GM13977 (cell line): ENCODE data around the gene HRG.

Experiments used
- DNase-seq: peaks from one replicate; pipeline ENCODE4 v3.0.0; 2012; ENCODE audit warnings: low spot score
- in situ Hi-C: fragments of 300-500 bp; cut with MboI; formaldehyde crosslinking; loops from one replicate; pipeline ENCODE4 v1.12.0; 2022; ENCODE audit warnings: low sequenced_read_pairs, low pct_unique_long_range_greater_than_20kb, mixed read lengths, inconsistent platforms; ENCODE audit not compliant: unreplicated experiment
- TF ChIP-seq, protein P1 (sequence below): IDR thresholded peaks from 2 replicates; pipeline ENCODE4 v1.5.1; 2012; ENCODE audit warnings: mild to moderate bottlenecking, control low read depth; ENCODE audit not compliant: insufficient read depth; ENCODE audit errors: extremely low read depth, missing control alignments

Gene HRG, protein sequence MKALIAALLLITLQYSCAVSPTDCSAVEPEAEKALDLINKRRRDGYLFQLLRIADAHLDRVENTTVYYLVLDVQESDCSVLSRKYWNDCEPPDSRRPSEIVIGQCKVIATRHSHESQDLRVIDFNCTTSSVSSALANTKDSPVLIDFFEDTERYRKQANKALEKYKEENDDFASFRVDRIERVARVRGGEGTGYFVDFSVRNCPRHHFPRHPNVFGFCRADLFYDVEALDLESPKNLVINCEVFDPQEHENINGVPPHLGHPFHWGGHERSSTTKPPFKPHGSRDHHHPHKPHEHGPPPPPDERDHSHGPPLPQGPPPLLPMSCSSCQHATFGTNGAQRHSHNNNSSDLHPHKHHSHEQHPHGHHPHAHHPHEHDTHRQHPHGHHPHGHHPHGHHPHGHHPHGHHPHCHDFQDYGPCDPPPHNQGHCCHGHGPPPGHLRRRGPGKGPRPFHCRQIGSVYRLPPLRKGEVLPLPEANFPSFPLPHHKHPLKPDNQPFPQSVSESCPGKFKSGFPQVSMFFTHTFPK

DNA sequence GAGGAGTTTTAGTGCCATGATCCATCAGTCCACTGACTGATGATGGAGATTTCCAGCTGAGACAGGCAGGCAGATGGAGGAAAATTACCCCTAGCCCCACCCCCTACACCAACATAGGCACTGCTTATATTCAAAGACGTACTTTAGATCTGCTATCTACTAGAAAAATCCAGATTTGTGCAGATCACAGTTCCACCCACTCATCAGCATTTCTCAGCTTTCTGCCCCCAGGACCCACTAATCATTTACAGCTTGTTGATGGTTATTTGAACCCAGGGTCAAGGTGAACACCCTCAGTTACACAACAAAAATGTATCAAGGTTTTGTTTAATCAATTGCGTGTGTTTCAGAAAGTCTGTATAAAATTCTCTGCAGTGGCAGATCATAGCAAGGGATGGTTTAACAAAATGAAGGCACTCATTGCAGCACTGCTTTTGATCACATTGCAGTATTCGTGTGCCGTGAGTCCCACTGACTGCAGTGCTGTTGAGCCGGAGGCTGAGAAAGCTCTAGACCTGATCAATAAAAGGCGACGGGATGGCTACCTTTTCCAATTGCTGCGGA is at the start of gene HRG:
HRG (plus strand) TSS at position 390 of the 564 bp plus-strand sequence; CDS start at position 408, 18 bp downstream.
- in situ Hi-C loops = no loop called here
- TF ChIP-seq, protein P1, sequence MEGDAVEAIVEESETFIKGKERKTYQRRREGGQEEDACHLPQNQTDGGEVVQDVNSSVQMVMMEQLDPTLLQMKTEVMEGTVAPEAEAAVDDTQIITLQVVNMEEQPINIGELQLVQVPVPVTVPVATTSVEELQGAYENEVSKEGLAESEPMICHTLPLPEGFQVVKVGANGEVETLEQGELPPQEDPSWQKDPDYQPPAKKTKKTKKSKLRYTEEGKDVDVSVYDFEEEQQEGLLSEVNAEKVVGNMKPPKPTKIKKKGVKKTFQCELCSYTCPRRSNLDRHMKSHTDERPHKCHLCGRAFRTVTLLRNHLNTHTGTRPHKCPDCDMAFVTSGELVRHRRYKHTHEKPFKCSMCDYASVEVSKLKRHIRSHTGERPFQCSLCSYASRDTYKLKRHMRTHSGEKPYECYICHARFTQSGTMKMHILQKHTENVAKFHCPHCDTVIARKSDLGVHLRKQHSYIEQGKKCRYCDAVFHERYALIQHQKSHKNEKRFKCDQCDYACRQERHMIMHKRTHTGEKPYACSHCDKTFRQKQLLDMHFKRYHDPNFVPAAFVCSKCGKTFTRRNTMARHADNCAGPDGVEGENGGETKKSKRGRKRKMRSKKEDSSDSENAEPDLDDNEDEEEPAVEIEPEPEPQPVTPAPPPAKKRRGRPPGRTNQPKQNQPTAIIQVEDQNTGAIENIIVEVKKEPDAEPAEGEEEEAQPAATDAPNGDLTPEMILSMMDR = no peak

DNA sequence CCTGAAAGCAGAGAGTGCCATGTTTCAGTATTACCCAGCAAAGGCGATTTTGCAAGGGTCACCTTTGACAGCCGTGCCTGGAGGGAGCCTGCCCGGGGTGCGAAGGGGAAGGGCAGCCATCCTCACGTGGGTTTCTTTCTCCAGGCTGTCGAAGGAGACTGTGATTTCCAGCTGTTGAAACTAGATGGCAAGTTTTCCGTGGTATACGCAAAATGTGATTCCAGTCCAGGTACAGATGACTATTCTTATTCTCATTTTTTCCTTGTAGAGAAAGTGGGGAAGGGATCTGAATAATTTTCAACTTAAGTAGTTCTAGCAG is 49.6 kb upstream of the HRG start:
- TF ChIP-seq, protein P1 = peak; percentile 0
- in situ Hi-C loops = loop anchor here (10.0 kb wide), 1 partner anchor 199 kb away; no protein-coding TSS in a partner anchor
- no peak for DNase-seq

More for the DNA sequence above, at the start of gene HRG:
- DNase-seq = no peak

DNA sequence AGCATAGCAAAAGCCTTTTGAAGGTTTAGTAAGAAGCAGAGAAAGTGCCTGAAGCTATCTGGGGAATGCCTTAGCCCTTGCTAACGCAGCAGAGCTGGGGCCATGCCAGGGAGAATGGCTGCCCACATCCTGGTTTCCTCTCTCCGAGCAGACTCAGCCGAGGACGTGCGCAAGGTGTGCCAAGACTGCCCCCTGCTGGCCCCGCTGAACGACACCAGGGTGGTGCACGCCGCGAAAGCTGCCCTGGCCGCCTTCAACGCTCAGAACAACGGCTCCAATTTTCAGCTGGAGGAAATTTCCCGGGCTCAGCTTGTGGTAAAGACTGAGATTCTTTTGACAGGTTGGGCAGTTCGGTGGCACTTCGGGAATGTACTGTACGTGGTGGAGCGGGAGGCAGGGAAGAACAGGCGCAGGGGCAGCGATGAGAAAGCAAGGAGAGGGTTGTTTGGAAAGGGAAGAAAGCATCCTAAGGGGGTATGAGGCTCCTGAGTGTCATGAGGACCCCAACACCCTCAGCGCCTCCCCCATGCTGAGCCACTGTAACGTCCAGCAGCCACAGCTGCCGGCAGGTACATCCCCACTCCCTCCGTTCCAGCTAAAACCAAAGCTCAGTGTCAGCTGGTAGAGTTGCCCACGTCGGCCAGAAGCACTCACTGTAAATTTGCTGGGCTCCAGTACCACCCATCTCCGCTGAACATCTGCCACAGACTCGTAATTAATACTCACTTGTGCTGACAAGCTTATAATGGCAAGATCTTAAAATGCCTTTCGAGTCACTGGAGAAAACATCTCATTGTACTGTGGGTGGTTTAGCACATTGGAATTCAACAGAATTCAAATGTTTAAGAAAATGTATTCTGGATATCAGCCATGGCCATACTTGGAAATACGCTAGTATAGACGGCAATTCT is 48.5 kb upstream of the HRG start:
- peak; percentile 87 for DNase-seq
- in situ Hi-C loops = loop anchor here (10.0 kb wide), 1 partner anchor 198 kb away; no protein-coding TSS in a partner anchor
- TF ChIP-seq, protein P1 = peak; percentile 91

DNA sequence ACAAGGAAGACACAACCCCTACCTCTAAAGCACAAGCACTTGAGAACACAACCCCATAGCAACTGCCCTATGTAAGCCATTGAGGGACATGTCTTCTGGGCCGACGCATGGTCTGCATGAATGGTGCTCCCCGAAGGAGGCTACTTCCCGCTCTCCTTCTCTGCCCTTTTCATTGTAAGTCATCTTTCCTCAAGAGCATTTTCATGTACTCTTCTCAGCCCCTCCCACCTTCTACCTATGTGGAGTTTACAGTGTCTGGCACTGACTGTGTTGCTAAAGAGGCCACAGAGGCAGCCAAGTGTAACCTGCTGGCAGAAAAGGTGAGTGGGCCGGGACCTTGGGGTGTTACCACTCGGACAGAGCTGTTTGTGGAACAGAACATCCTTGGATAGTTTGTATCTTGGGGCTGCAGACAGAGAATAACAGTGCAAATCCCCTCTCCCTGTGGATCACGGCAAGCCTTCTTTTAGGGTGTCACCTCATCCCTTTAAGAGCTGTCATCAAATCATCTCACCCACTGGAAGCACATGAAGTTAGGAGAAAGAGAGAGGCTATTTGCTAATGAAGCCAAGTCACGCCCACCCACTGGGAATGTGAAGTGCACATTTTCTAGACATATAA is 47.4 kb upstream of the HRG start:
- TF ChIP-seq, protein P1 = no peak
- DNase-seq = no peak
- in situ Hi-C loops = loop anchor here (10.0 kb wide), 1 partner anchor 196 kb away; no protein-coding TSS in a partner anchor

DNA sequence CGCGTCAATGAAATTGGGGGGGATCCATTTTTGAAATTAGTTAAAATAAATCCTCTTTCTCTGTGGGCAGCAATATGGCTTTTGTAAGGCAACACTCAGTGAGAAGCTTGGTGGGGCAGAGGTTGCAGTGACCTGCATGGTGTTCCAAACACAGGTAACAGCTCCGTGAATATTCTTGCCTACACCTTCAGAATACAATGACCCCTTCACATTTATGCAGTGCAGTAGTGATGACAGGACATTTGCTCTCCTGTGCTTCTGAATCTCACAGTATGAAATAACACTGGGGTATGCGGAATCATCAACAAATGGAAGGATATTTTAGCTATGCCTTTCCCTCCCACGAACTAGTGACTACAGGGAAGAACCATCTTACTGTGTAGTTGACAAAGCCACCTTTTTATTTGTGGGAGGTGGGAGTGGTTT is 46.0 kb upstream of the HRG start:
- in situ Hi-C loops = loop anchor here (10.0 kb wide), 1 partner anchor 195 kb away; no protein-coding TSS in a partner anchor
- DNase-seq = no peak
- TF ChIP-seq, protein P1 = no peak
